Measurements from ENCODE around the gene MMADHC. TPM values are rescaled to one million over a fixed set of nuclear protein-coding genes. Genes with fewer than 3 reads are reported as not detected.

Gene MMADHC
- total RNA-seq, 4 donors from 2014 or later, result 140 to 205 (median 169) TPM

GRCh38 chr2:149527998-149528755, 59.4 kb downstream of the MMADHC start:
- intact Hi-C loops (cut with DNase I; ENCODE audit: low total_unique reads), result no loop called here
- no peak overlapping the region for H3K27ac ChIP-seq
- TF ChIP-seq POLR2A (IDR thresholded peaks at IDR 0.05), result no peak
- TF ChIP-seq, protein P1, sequence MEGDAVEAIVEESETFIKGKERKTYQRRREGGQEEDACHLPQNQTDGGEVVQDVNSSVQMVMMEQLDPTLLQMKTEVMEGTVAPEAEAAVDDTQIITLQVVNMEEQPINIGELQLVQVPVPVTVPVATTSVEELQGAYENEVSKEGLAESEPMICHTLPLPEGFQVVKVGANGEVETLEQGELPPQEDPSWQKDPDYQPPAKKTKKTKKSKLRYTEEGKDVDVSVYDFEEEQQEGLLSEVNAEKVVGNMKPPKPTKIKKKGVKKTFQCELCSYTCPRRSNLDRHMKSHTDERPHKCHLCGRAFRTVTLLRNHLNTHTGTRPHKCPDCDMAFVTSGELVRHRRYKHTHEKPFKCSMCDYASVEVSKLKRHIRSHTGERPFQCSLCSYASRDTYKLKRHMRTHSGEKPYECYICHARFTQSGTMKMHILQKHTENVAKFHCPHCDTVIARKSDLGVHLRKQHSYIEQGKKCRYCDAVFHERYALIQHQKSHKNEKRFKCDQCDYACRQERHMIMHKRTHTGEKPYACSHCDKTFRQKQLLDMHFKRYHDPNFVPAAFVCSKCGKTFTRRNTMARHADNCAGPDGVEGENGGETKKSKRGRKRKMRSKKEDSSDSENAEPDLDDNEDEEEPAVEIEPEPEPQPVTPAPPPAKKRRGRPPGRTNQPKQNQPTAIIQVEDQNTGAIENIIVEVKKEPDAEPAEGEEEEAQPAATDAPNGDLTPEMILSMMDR (IDR thresholded peaks at IDR 0.05 in 4 of 5, conservative IDR thresholded peaks at IDR 0.05 in 1 of 5), result no peak
- in situ Hi-C loops (cut with MboI; ENCODE audit: low sequenced_read_pairs in 4 of 4), result no loop called here
- H3K4me1 ChIP-seq, result no peaks in the 10 kb centered on the region
- DNase-seq (no peak), ATAC-seq (no peak)
- H3K27me3 ChIP-seq, result no peaks in the 10 kb centered on the region
- H3K36me3 ChIP-seq, result no peaks in the 10 kb centered on the region
- no peak overlapping the region for H3K4me3 ChIP-seq
- H3K9me3 ChIP-seq, result no peaks in the 10 kb centered on the region

DNA sequence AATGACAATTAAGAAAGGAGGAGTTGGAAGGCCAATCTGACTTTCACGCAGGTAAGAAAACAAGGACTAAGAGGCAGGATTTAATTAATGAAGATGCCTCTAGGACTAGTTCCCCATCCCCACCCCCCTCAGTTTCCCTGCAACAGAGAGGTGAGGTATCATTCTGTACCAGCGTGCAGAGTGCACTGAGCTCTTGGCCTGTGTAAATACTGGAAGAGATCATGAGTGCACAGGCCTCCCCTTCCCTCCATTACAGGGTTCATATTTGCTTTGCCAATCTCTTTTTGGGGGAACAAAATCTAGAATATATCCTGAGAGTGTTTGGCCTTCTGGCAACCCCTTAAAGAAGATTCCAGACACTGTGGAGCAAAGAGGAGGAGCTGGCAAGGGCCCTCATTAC, 60.9 kb downstream of the MMADHC start:
- TF ChIP-seq POLR2A (IDR thresholded peaks at IDR 0.05), result no peak
- TF ChIP-seq, protein P1 (IDR thresholded peaks at IDR 0.05 in 4 of 5, conservative IDR thresholded peaks at IDR 0.05 in 1 of 5), result no peak
- no peaks in the 10 kb centered on the region for H3K4me1 ChIP-seq
- no peaks in the 10 kb centered on the region for H3K27me3 ChIP-seq
- DNase-seq, result no peak
- no peak overlapping the region for H3K4me3 ChIP-seq
- no peaks in the 10 kb centered on the region for H3K9me3 ChIP-seq
- in situ Hi-C loops (cut with MboI; ENCODE audit: low sequenced_read_pairs in 4 of 4), result no loop called here
- no peaks in the 10 kb centered on the region for H3K36me3 ChIP-seq
- intact Hi-C loops (cut with DNase I; ENCODE audit: low total_unique reads), result no loop called here
- ATAC-seq, result no peak
- no peak overlapping the region for H3K27ac ChIP-seq

DNA sequence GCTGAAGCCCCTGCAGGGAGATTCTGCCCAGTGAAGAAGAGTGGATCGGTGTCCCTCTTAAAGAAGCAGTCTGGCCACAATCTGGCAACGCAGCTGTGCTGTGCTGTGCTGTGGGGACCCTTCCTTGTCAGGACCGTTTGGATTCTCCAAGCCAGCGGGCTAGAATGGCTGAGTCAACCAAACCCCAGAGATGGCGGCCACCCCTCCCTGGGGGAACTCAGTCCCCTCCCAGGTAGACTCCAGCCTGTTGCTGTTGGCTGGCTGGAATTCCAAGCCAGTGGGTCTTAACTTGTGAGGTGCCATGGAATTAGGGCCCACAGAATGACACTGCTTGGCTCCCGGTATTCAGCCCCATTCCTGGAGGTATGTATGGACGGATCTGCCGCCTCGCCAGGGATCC, 62.3 kb downstream of the MMADHC start:
- no peak for ATAC-seq
- DNase-seq, result no peak
- in situ Hi-C loops (cut with MboI; ENCODE audit: low sequenced_read_pairs in 4 of 4), result no loop called here

More for the DNA sequence above, 62.3 kb downstream of the MMADHC start:
- no peaks in the 10 kb centered on the region for H3K4me1 ChIP-seq
- H3K4me3 ChIP-seq, result no peak overlapping the region
- intact Hi-C loops (cut with DNase I; ENCODE audit: low total_unique reads), result no loop called here
- no peak for TF ChIP-seq POLR2A (IDR thresholded peaks at IDR 0.05)
- no peak overlapping the region for H3K27ac ChIP-seq
- no peaks in the 10 kb centered on the region for H3K9me3 ChIP-seq
- no peaks in the 10 kb centered on the region for H3K36me3 ChIP-seq
- H3K27me3 ChIP-seq, result no peaks in the 10 kb centered on the region

All from gastrocnemius medialis (tissue), 4 donors.